K562 (cell line): ENCODE data around the gene MOSPD2. TPM values are rescaled to one million over a fixed set of nuclear protein-coding genes. Genes with fewer than 3 reads are reported as not detected.

Source experiments
- ATAC-seq: fragments of 200-7000 bp; cut with Tn5 transposase; 3 replicates; pipeline ENCODE4 v1.9.1; 2020; ENCODE audit warnings: moderate library complexity
- BruUV-seq: library from RNA; stranded (reverse); fragments of 400-500 nt; replicated peaks from 2 replicates; lab custom pipeline; 2021; lab: Mats Ljungman, UMichigan
- CTCF ChIA-PET: fragments of 300-600 bp; formaldehyde crosslinking; extraction: SDS; loops from one replicate; lab custom pipeline; 2021; ENCODE audit warnings: low intra/inter-chr PET ratio; lab: Yijun Ruan, JAX
- POLR2A ChIA-PET: fragments of 300-600, 350-650 bp; sonication (Branson Sonifier 250); formaldehyde crosslinking; extraction: SDS; loops from one replicate; lab custom pipeline; 2021; ENCODE audit warnings: antibody characterized with exemption, inconsistent platforms; lab: Yijun Ruan, JAX
- DNase-seq, 4 experiments: peaks; one replicate each; pipeline versions ENCODE4 v3.0.0 to v3.0.0-alpha.2; 2011 to 2018; ENCODE audit warnings: low spot score in 3 of 4, mixed read lengths in 3 of 4; ENCODE audit errors: extremely low read depth in 1 of 4
- FAIRE-seq: peaks from 2 replicates; lab custom pipeline; 2011; peaks lifted over from hg19 to GRCh38; lab: Jason Lieb, UNC
- H2AFZ ChIP-seq: 2 replicates; pipeline ENCODE4 v1.6.0; 2011; ENCODE audit warnings: low read depth, low read length, control low read depth, inconsistent platforms
- H3K27ac ChIP-seq: fragments of 200-600 bp; 3 replicates; pipeline ENCODE4 v1.8.0; 2011; ENCODE audit warnings: low read depth, mild to moderate bottlenecking, control low read depth, inconsistent platforms, low read length, moderate library complexity, mixed read lengths; ENCODE audit errors: extremely low read depth
- H3K27me3 ChIP-seq, 2 experiments: fragments of 300-600 bp in 1 of 2; 2 replicates in 1 of 2; 3 replicates in 1 of 2; pipeline versions ENCODE4 v1.6.0 to v1.8.0; 2011; ENCODE audit warnings: inconsistent platforms in 2 of 2, low read length in 2 of 2, mild to moderate bottlenecking in 1 of 2, mixed read lengths in 1 of 2, moderate library complexity in 1 of 2; ENCODE audit not compliant: control insufficient read depth in 2 of 2, insufficient read depth in 2 of 2
- H3K36me3 ChIP-seq: fragments of 300-600 bp; 3 replicates; pipeline ENCODE4 v1.8.0; 2011; ENCODE audit warnings: mild to moderate bottlenecking, low read length, inconsistent platforms; ENCODE audit not compliant: control insufficient read depth, insufficient read depth
- H3K4me1 ChIP-seq, 2 experiments: fragments of 200-600 bp in 1 of 2; replicated peaks in 1 of 2; 2 replicates in 1 of 2; 3 replicates in 1 of 2; pipeline versions ENCODE4 v1.5.1 to v1.8.0; 2011; ENCODE audit warnings: inconsistent platforms in 2 of 2, low read length in 2 of 2, mild to moderate bottlenecking in 1 of 2, mixed read lengths in 1 of 2, moderate library complexity in 1 of 2; ENCODE audit not compliant: control insufficient read depth in 2 of 2, insufficient read depth in 2 of 2
- H3K4me2 ChIP-seq: 2 replicates; pipeline ENCODE4 v1.6.1; 2011; ENCODE audit warnings: low read length, control low read depth, inconsistent platforms, mixed read lengths; ENCODE audit not compliant: insufficient read depth
- H3K4me3 ChIP-seq: fragments of 200-600 bp; sonication (generic), shearing (Covaris generic); 2 replicates; pipeline ENCODE4 v1.5.1; 2016; ENCODE audit warnings: control low read depth, inconsistent platforms
- H3K79me2 ChIP-seq: fragments of 200-600 bp; 3 replicates; pipeline ENCODE4 v1.8.0; 2011; ENCODE audit warnings: low read length, inconsistent platforms; ENCODE audit not compliant: control insufficient read depth, insufficient read depth
- H3K9ac ChIP-seq, 2 experiments: 2 replicates each; pipeline versions ENCODE4 v1.6.0 to v1.6.1; 2011; ENCODE audit warnings: low read depth in 2 of 2, low read length in 2 of 2, control low read depth in 1 of 2, inconsistent platforms in 1 of 2, mild to moderate bottlenecking in 1 of 2, mixed read lengths in 1 of 2; ENCODE audit not compliant: insufficient read depth in 1 of 2
- H3K9me1 ChIP-seq: one replicate; pipeline ENCODE4 v1.6.0; 2011; ENCODE audit warnings: inconsistent platforms, mild to moderate bottlenecking, low read length, moderate library complexity; ENCODE audit not compliant: control insufficient read depth, insufficient read depth
- H3K9me3 ChIP-seq: replicated peaks from 2 replicates; pipeline ENCODE4 v1.5.1; 2011; ENCODE audit warnings: low read depth, low read length, inconsistent platforms; ENCODE audit not compliant: control insufficient read depth, insufficient read depth
- H4K20me1 ChIP-seq: replicated peaks from 2 replicates; pipeline ENCODE4 v1.6.1; 2011; ENCODE audit warnings: low read length, inconsistent platforms, mixed read lengths; ENCODE audit not compliant: control insufficient read depth, insufficient read depth
- BDP1 ChIP-seq: IDR thresholded peaks from 3 replicates; pipeline ENCODE4 v1.6.1; 2011; ENCODE audit not compliant: insufficient read length, insufficient read depth
- CBFB ChIP-seq: sonication (generic); formaldehyde crosslinking; IDR thresholded peaks from 2 replicates; pipeline ENCODE4 v1.4.0; 2020; ENCODE audit warnings: mild to moderate bottlenecking, missing genetic modification reagents
- E2F8 ChIP-seq: fragments of 450-650 bp; IDR thresholded peaks from 2 replicates; pipeline ENCODE4 v1.7.1; 2018; ENCODE audit warnings: mild to moderate bottlenecking, low read depth; ENCODE audit not compliant: partially characterized antibody
- ETV1 ChIP-seq: fragments of 450-650 bp; conservative IDR thresholded peaks from 2 replicates; pipeline ENCODE4 v1.6.1; 2016; ENCODE audit warnings: missing genetic modification characterization, control low read depth, low read depth, missing compliant biosample characterization
- FOXP1 ChIP-seq: sonication (generic); formaldehyde crosslinking; IDR thresholded peaks from 2 replicates; pipeline ENCODE4 v1.8.0; 2022; ENCODE audit warnings: mild to moderate bottlenecking, missing genetic modification reagents
- HLTF ChIP-seq: fragments of 450-650 bp; IDR thresholded peaks from 2 replicates; pipeline ENCODE4 v1.6.1; 2016
- KAT7 ChIP-seq: sonication (generic); formaldehyde crosslinking; IDR thresholded peaks from 2 replicates; pipeline ENCODE4 v1.8.0; 2022; ENCODE audit warnings: missing genetic modification reagents, mild to moderate bottlenecking, borderline replicate concordance
- KDM1A ChIP-seq, 2 experiments: fragments of 450-650 bp; IDR thresholded peaks; 2 replicates each; pipeline ENCODE4 v1.6.1; 2016; ENCODE audit warnings: mild to moderate bottlenecking in 2 of 2
- LEF1 ChIP-seq: fragments of 450-650 bp; IDR thresholded peaks from 2 replicates; pipeline ENCODE4 v1.6.1; 2016; ENCODE audit warnings: mild to moderate bottlenecking
- POU5F1 ChIP-seq: fragments of 150-350 bp; IDR thresholded peaks from 2 replicates; pipeline ENCODE4 v1.6.1; 2014; ENCODE audit warnings: borderline replicate concordance, low read length, low read depth, mild to moderate bottlenecking; ENCODE audit not compliant: partially characterized antibody
- RNF219 ChIP-seq: fragments of 250-450 bp; sonication (Bioruptor Pico); IDR thresholded peaks from 2 replicates; pipeline ENCODE4 v1.5.0; 2022; ENCODE audit warnings: mild to moderate bottlenecking
- RUNX1 ChIP-seq: sonication (generic); IDR thresholded peaks from 2 replicates; pipeline ENCODE4 v1.6.1; 2016; ENCODE audit warnings: antibody characterized with exemption, low read depth
- SREBF2 ChIP-seq: sonication (generic); formaldehyde crosslinking; IDR thresholded peaks from 2 replicates; pipeline ENCODE4 v1.4.0; 2020; ENCODE audit warnings: mild to moderate bottlenecking, missing genetic modification reagents
- TAF7 ChIP-seq: fragments of 450-650 bp; IDR thresholded peaks from 2 replicates; pipeline ENCODE4 v1.6.1; 2016; ENCODE audit warnings: missing genetic modification characterization, missing compliant biosample characterization
- TAL1 ChIP-seq: fragments of 450-650 bp; IDR thresholded peaks from 2 replicates; pipeline ENCODE4 v1.6.1; 2016; ENCODE audit warnings: mild to moderate bottlenecking
- ZNF324 ChIP-seq: fragments of 250-450 bp; sonication (Bioruptor Pico); IDR thresholded peaks from 2 replicates; pipeline ENCODE4 v1.4.0; 2020; ENCODE audit warnings: mild to moderate bottlenecking
- ZNF589 ChIP-seq: fragments of 200-800 bp; sonication (Bioruptor generic); IDR thresholded peaks from 2 replicates; pipeline ENCODE4 v1.6.1; 2016; ENCODE audit warnings: low read depth, missing genetic modification characterization, missing compliant biosample characterization
- WGBS: fragments of 100-300 bp; shearing (Covaris generic); methylation state at CpG from one replicate; pipeline ENCODE4 v1.1.6; 2016; ENCODE audit warnings: low coverage, mixed read lengths; ENCODE audit not compliant: insufficient coverage; ENCODE audit errors: missing lambda C conversion rate; 5-methylcytosine and 5-hydroxymethylcytosine counted together
- in situ Hi-C: fragments of 300-500 bp; cut with MboI; formaldehyde crosslinking; loops from 4 replicates; pipeline ENCODE4 v1.15.0; 2018; ENCODE audit warnings: inconsistent platforms, mixed read lengths
- intact Hi-C: fragments of 100-400 bp; cut with micrococcal nuclease; formaldehyde crosslinking; loops from 2 replicates; pipeline ENCODE4 v1.14.2; 2022
- polyA plus RNA-seq, 8 experiments: library from polyadenylated mRNA; depleted of rRNA in 4 of 8; stranded (reverse) in 5 of 8; unstranded in 3 of 8; fragments of >200 nt; fragmentation: Nextera tagmentation in 2 of 8; fragmentation: Illumina TruSeq in 1 of 8; extraction: Ambion mirVana in 2 of 8; extraction: Trizol in 1 of 8; gene quantifications; 2 replicates each; pipeline versions ENCODE4 v1.2.1 to v1.2.3, GENCODE V29; 2011 to 2014; ENCODE audit warnings: inconsistent platforms in 1 of 8, missing spikeins in 1 of 8
- total RNA-seq, 7 experiments: library from RNA; depleted of rRNA in 6 of 7; stranded (reverse); fragments of >200 nt in 6 of 7; fragmentation: Illumina TruSeq in 2 of 7; extraction: Trizol in 2 of 7; gene quantifications; 2 replicates each; pipeline versions ENCODE4 v1.2.1 to v1.2.3, GENCODE V29; 2011 to 2021; ENCODE audit warnings: low replicate concordance in 1 of 7

Gene MOSPD2
- total and polyA plus RNA-seq, 9 of the 15 experiments (the other 6 are each of a cell fraction or from before 2014, with no cell fraction given), result 3.9 to 12.2 (median 9.2) TPM

GRCh38 chrX:14941301-14941700 is 68.1 kb downstream of the MOSPD2 start:
- H4K20me1 ChIP-seq, result no peaks in the 10 kb centered on the region
- no peaks in the 10 kb centered on the region for H3K79me2 ChIP-seq
- CTCF ChIA-PET, result no interaction called here
- no peaks in the 10 kb centered on the region for H3K4me1 ChIP-seq
- BruUV-seq, result no TSS peak
- POLR2A ChIA-PET, result no interaction called here
- no peaks in the 10 kb centered on the region for H3K36me3 ChIP-seq
- H3K9me1 ChIP-seq, result no peaks in the 10 kb centered on the region
- no peak for ATAC-seq
- no peak for DNase-seq
- no peak overlapping the region for H3K9ac ChIP-seq
- no peak overlapping the region for H3K4me3 ChIP-seq
- intact Hi-C loops (no loop called here), in situ Hi-C loops (no loop called here)
- H3K27me3 ChIP-seq, result no peaks in the 10 kb centered on the region
- WGBS, result 0% methylated on average over 3 of the region's 3 CpGs
- H2AFZ ChIP-seq, result no peak overlapping the region
- FAIRE-seq, result no peak
- H3K27ac ChIP-seq, result no peak overlapping the region
- H3K4me2 ChIP-seq, result no peak overlapping the region
- H3K9me3 ChIP-seq, result no peaks in the 10 kb centered on the region
- no peak for TF ChIP-seq HLTF
- TF ChIP-seq E2F8, result no peak
- TF ChIP-seq RUNX1, result no peak
- no peak for TF ChIP-seq ETV1 (tag)
- TF ChIP-seq LEF1, result no peak
- no peak for TF ChIP-seq TAL1
- no peak for TF ChIP-seq KDM1A (IDR thresholded peaks at IDR 0.05)
- no peak for TF ChIP-seq RNF219
- TF ChIP-seq BDP1, result no peak
- no peak for TF ChIP-seq TAF7 (tag)
- no peak for TF ChIP-seq CBFB (CRISPR knock-in tag)
- no peak for TF ChIP-seq POU5F1
- TF ChIP-seq KAT7 (CRISPR knock-in tag), result no peak
- TF ChIP-seq FOXP1 (CRISPR knock-in tag), result no peak
- TF ChIP-seq ZNF589 (CRISPR knock-in tag), result no peak
- TF ChIP-seq SREBF2, result no peak
- no peak for TF ChIP-seq ZNF324 (CRISPR knock-in tag)
